K562 (cell line): ENCODE results near the gene ANP32B. TPM values are rescaled to one million over a fixed set of nuclear protein-coding genes. Genes with fewer than 3 reads are reported as not detected.

ENCODE experiments used
- ARID1B ChIP-seq: fragments of 450-650 bp; IDR thresholded peaks from 2 replicates; pipeline ENCODE4 v1.6.1; 2016; ENCODE audit warnings: antibody characterized with exemption, mild to moderate bottlenecking, inconsistent platforms
- DPF2 ChIP-seq: fragments of 450-650 bp; IDR thresholded peaks from 2 replicates; pipeline ENCODE4 v1.6.1; 2016
- FOXM1 ChIP-seq, 2 experiments: fragments of 450-650 bp in 1 of 2; sonication (generic) in 1 of 2; formaldehyde crosslinking in 1 of 2; IDR thresholded peaks; 2 replicates each; pipeline versions ENCODE4 v1.6.1 to v1.9.0; 2017 to 2022; ENCODE audit warnings: low read depth in 2 of 2, mild to moderate bottlenecking in 2 of 2, missing genetic modification reagents in 1 of 2, moderate library complexity in 1 of 2
- HDAC1 ChIP-seq, 2 experiments: fragments of 450-650 bp; IDR thresholded peaks; 2 replicates each; pipeline ENCODE4 v1.6.1; 2016 to 2017; ENCODE audit warnings: inconsistent platforms in 1 of 2, mild to moderate bottlenecking in 1 of 2, moderate library complexity in 1 of 2
- MXI1 ChIP-seq: IDR thresholded peaks from 2 replicates; pipeline ENCODE4 v1.6.1; 2011; ENCODE audit warnings: low read depth, mild to moderate bottlenecking, improper control_type of control experiment, low read length
- NBN ChIP-seq: fragments of 450-650 bp; IDR thresholded peaks from 2 replicates; pipeline ENCODE4 v1.6.1; 2016; ENCODE audit warnings: low read depth, mild to moderate bottlenecking
- PBX2 ChIP-seq, 2 experiments: IDR thresholded peaks in 1 of 2; conservative IDR thresholded peaks in 1 of 2; 2 replicates each; pipeline ENCODE4 v1.6.1; 2016; ENCODE audit warnings: low read depth in 2 of 2, mild to moderate bottlenecking in 1 of 2, missing compliant biosample characterization in 1 of 2, missing genetic modification characterization in 1 of 2, moderate library complexity in 1 of 2
- PML ChIP-seq: IDR thresholded peaks from 2 replicates; pipeline ENCODE4 v1.6.1; 2012; ENCODE audit warnings: low read length, inconsistent platforms
- RNF2 ChIP-seq: sonication (generic); IDR thresholded peaks from 2 replicates; pipeline ENCODE4 v1.6.1; 2016
- SMAD4 ChIP-seq: fragments of 250-450 bp; sonication (Bioruptor Pico); conservative IDR thresholded peaks from 2 replicates; pipeline ENCODE4 v1.8.0; 2021; ENCODE audit warnings: inconsistent platforms, mild to moderate bottlenecking, moderate library complexity
- TAF15 ChIP-seq: fragments of 200-400 bp; formaldehyde crosslinking; IDR thresholded peaks from 2 replicates; pipeline ENCODE4 v1.6.1; 2017; ENCODE audit warnings: mild to moderate bottlenecking, low read depth, low read length, moderate library complexity
- U2AF1 ChIP-seq: fragments of 200-400 bp; formaldehyde crosslinking; optimal IDR thresholded peaks from 2 replicates; pipeline ENCODE3; 2017; ENCODE audit warnings: mild to moderate bottlenecking, low read depth, low read length, moderate library complexity
- ZBTB8A ChIP-seq: fragments of 450-650 bp; IDR thresholded peaks from 2 replicates; pipeline ENCODE4 v1.6.1; 2018; ENCODE audit warnings: mild to moderate bottlenecking, moderate library complexity; ENCODE audit not compliant: partially characterized antibody
- ZNF41 ChIP-seq: fragments of 250-450 bp; sonication (Bioruptor Pico); conservative IDR thresholded peaks from 2 replicates; pipeline ENCODE4 v1.4.0; 2020; ENCODE audit warnings: mild to moderate bottlenecking
- ZNF766 ChIP-seq: fragments of 200-800 bp; sonication (Bioruptor generic); conservative IDR thresholded peaks from 2 replicates; pipeline ENCODE4 v1.6.1; 2016; ENCODE audit warnings: missing genetic modification characterization, missing compliant biosample characterization
- ZSCAN32 ChIP-seq: fragments of 450-650 bp; formaldehyde crosslinking; IDR thresholded peaks from 2 replicates; pipeline ENCODE4 v1.4.0; 2020; ENCODE audit warnings: mild to moderate bottlenecking, moderate library complexity
- polyA plus RNA-seq, 8 experiments: library from polyadenylated mRNA; depleted of rRNA in 4 of 8; stranded (reverse) in 5 of 8; unstranded in 3 of 8; fragments of >200 nt; fragmentation: Nextera tagmentation in 2 of 8; fragmentation: Illumina TruSeq in 1 of 8; extraction: Ambion mirVana in 2 of 8; extraction: Trizol in 1 of 8; gene quantifications; 2 replicates each; pipeline versions ENCODE4 v1.2.1 to v1.2.3, GENCODE V29; 2011 to 2014; ENCODE audit warnings: inconsistent platforms in 1 of 8, missing spikeins in 1 of 8
- total RNA-seq, 7 experiments: library from RNA; depleted of rRNA in 6 of 7; stranded (reverse); fragments of >200 nt in 6 of 7; fragmentation: Illumina TruSeq in 2 of 7; extraction: Trizol in 2 of 7; gene quantifications; 2 replicates each; pipeline versions ENCODE4 v1.2.1 to v1.2.3, GENCODE V29; 2011 to 2021; ENCODE audit warnings: low replicate concordance in 1 of 7
- TF ChIP-seq, protein P1 (sequence below): fragments of 450-650 bp; IDR thresholded peaks from 2 replicates; pipeline ENCODE4 v1.6.1; 2017; ENCODE audit warnings: antibody characterized with exemption, mild to moderate bottlenecking
- TF ChIP-seq, protein P2 (sequence below): fragments of 250-450 bp; sonication (Bioruptor Pico); IDR thresholded peaks from 2 replicates; pipeline ENCODE4 v1.4.0; 2020; ENCODE audit warnings: mild to moderate bottlenecking, moderate library complexity

The ANP32B gene
- total and polyA plus RNA-seq, 9 of the 15 experiments (the other 6 are each of a cell fraction or from before 2014, with no cell fraction given) = 68.9 to 815 (median 141) TPM

DNA sequence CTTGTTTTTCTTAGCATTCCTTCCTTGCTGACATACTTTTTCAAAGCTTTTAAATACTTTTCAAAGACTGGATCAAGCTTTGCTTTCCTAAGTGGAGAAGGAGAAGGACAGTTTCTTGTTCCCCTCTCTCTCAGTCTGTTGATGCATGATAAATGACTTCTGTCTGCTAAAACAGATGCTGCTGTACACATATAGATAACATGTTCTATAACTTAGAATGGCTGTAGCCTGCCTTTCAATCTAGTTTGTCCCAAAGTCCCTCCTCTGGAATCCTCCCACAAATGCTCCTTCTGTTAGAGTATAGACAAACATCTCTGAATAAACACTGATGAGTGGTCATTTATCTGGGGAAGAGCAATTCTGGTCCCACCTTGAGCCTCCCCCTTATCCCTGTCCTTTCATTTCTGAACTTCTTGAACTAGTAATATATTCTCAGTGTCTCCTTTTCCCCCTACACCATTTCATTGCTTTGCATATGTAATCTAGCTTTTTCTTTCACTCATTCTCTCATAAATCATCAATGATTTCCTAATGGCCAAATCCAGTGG is 39.8 kb upstream of the ANP32B start (continued):
- TF ChIP-seq, protein P1, sequence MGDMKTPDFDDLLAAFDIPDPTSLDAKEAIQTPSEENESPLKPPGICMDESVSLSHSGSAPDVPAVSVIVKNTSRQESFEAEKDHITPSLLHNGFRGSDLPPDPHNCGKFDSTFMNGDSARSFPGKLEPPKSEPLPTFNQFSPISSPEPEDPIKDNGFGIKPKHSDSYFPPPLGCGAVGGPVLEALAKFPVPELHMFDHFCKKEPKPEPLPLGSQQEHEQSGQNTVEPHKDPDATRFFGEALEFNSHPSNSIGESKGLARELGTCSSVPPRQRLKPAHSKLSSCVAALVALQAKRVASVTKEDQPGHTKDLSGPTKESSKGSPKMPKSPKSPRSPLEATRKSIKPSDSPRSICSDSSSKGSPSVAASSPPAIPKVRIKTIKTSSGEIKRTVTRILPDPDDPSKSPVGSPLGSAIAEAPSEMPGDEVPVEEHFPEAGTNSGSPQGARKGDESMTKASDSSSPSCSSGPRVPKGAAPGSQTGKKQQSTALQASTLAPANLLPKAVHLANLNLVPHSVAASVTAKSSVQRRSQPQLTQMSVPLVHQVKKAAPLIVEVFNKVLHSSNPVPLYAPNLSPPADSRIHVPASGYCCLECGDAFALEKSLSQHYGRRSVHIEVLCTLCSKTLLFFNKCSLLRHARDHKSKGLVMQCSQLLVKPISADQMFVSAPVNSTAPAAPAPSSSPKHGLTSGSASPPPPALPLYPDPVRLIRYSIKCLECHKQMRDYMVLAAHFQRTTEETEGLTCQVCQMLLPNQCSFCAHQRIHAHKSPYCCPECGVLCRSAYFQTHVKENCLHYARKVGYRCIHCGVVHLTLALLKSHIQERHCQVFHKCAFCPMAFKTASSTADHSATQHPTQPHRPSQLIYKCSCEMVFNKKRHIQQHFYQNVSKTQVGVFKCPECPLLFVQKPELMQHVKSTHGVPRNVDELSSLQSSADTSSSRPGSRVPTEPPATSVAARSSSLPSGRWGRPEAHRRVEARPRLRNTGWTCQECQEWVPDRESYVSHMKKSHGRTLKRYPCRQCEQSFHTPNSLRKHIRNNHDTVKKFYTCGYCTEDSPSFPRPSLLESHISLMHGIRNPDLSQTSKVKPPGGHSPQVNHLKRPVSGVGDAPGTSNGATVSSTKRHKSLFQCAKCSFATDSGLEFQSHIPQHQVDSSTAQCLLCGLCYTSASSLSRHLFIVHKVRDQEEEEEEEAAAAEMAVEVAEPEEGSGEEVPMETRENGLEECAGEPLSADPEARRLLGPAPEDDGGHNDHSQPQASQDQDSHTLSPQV = peak; percentile 80
- TF ChIP-seq ZBTB8A (no peak), RNF2 (peak; percentile 84), SMAD4 (CRISPR knock-in tag) (peak; percentile 94), MXI1 (no peak), PBX2 (CRISPR knock-in tag; IDR thresholded peaks at IDR 0.05; ENCODE audit: low read depth) (no peak; the same call in 1 of the 2 replicates), PBX2 (tag; conservative IDR thresholded peaks at IDR 0.05; ENCODE audit: low read depth) (peak; percentile 98), TAF15 (no peak), ZNF41 (no peak), HDAC1 (IDR thresholded peaks at IDR 0.05) (peak; percentile 7 to 79; a peak in 2 of 4 replicates), ARID1B (peak; percentile 99), NBN (peak; percentile 90), U2AF1 (peak; percentile 42), FOXM1 (IDR thresholded peaks at IDR 0.05; ENCODE audit: low read depth) (peak; percentile 94), FOXM1 (CRISPR knock-in tag; IDR thresholded peaks at IDR 0.05; ENCODE audit: low read depth) (no peak), ZNF766 (CRISPR knock-in tag) (peak; percentile 83), DPF2 (peak; percentile 98), PML (peak; percentile 97), ZSCAN32 (CRISPR knock-in tag) (no peak)
- TF ChIP-seq, protein P2, sequence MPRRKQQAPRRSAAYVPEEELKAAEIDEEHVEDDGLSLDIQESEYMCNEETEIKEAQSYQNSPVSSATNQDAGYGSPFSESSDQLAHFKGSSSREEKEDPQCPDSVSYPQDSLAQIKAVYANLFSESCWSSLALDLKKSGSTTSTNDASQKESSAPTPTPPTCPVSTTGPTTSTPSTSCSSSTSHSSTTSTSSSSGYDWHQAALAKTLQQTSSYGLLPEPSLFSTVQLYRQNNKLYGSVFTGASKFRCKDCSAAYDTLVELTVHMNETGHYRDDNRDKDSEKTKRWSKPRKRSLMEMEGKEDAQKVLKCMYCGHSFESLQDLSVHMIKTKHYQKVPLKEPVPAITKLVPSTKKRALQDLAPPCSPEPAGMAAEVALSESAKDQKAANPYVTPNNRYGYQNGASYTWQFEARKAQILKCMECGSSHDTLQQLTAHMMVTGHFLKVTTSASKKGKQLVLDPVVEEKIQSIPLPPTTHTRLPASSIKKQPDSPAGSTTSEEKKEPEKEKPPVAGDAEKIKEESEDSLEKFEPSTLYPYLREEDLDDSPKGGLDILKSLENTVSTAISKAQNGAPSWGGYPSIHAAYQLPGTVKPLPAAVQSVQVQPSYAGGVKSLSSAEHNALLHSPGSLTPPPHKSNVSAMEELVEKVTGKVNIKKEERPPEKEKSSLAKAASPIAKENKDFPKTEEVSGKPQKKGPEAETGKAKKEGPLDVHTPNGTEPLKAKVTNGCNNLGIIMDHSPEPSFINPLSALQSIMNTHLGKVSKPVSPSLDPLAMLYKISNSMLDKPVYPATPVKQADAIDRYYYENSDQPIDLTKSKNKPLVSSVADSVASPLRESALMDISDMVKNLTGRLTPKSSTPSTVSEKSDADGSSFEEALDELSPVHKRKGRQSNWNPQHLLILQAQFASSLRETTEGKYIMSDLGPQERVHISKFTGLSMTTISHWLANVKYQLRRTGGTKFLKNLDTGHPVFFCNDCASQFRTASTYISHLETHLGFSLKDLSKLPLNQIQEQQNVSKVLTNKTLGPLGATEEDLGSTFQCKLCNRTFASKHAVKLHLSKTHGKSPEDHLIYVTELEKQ = no peak
